Measurements from ENCODE around the gene SNX25.
A peak's percentile ranks its signal among the peaks of the same experiment; 100 is the strongest.
"Not testable (repeated sequence)": the region's sequence is repeated elsewhere in the genome, so short reads cannot be mapped to it uniquely, and the experiment has no call there.

The SNX25 gene

GRCh38 chr4:185249105-185249504, 39.7 kb downstream of the SNX25 start:
- DNase-seq: no peak
- in situ Hi-C loops (cut with HindIII; ENCODE audit: low pct_ligation_motif_present, low pct_unique_long_range_greater_than_20kb, low sequenced_read_pairs): no loop called here

- in situ Hi-C loops (cut with HindIII; ENCODE audit: low pct_ligation_motif_present, low pct_unique_long_range_greater_than_20kb, low sequenced_read_pairs): no loop called here
- DNase-seq: no peak
These were observed 45.0 kb downstream of the SNX25 start for GRCh38 chr4:185254434-185254833.

GRCh38 chr4:185255868-185256267, 46.5 kb downstream of the SNX25 start:
- in situ Hi-C loops (cut with HindIII; ENCODE audit: low pct_ligation_motif_present, low pct_unique_long_range_greater_than_20kb, low sequenced_read_pairs): no loop called here
- DNase-seq: no peak

- in situ Hi-C loops (cut with HindIII; ENCODE audit: low pct_ligation_motif_present, low pct_unique_long_range_greater_than_20kb, low sequenced_read_pairs): no loop called here
- peak; percentile 49 for DNase-seq
These were observed 47.0 kb downstream of the SNX25 start for GRCh38 chr4:185256446-185256845.

- no peak for DNase-seq
These were observed 47.7 kb downstream of the SNX25 start for GRCh38 chr4:185257086-185257485.

GRCh38 chr4:185257694-185258093, 48.3 kb downstream of the SNX25 start:
- DNase-seq: no peak
- in situ Hi-C loops (cut with HindIII; ENCODE audit: low pct_ligation_motif_present, low pct_unique_long_range_greater_than_20kb, low sequenced_read_pairs): no loop called here

More at GRCh38 chr4:185257086-185257485, 47.7 kb downstream of the SNX25 start:
- in situ Hi-C loops (cut with HindIII; ENCODE audit: low pct_ligation_motif_present, low pct_unique_long_range_greater_than_20kb, low sequenced_read_pairs): no loop called here

- peak; percentile 40 for DNase-seq
- in situ Hi-C loops (cut with HindIII; ENCODE audit: low pct_ligation_motif_present, low pct_unique_long_range_greater_than_20kb, low sequenced_read_pairs): not testable (repeated sequence)
These were observed 49.3 kb downstream of the SNX25 start for GRCh38 chr4:185258741-185259140.

GRCh38 chr4:185259719-185260118, 50.3 kb downstream of the SNX25 start:
- DNase-seq: no peak
- in situ Hi-C loops (cut with HindIII; ENCODE audit: low pct_ligation_motif_present, low pct_unique_long_range_greater_than_20kb, low sequenced_read_pairs): no loop called here

- DNase-seq: no peak
- in situ Hi-C loops (cut with HindIII; ENCODE audit: low pct_ligation_motif_present, low pct_unique_long_range_greater_than_20kb, low sequenced_read_pairs): no loop called here
These were observed 52.5 kb downstream of the SNX25 start for GRCh38 chr4:185261946-185262345.

GRCh38 chr4:185263419-185263818, 54.0 kb downstream of the SNX25 start:
- in situ Hi-C loops (cut with HindIII; ENCODE audit: low pct_ligation_motif_present, low pct_unique_long_range_greater_than_20kb, low sequenced_read_pairs): no loop called here
- DNase-seq: no peak

GRCh38 chr4:185265942-185266341, 56.5 kb downstream of the SNX25 start:
- in situ Hi-C loops (cut with HindIII; ENCODE audit: low pct_ligation_motif_present, low pct_unique_long_range_greater_than_20kb, low sequenced_read_pairs): no loop called here
- DNase-seq: no peak

- in situ Hi-C loops (cut with HindIII; ENCODE audit: low pct_ligation_motif_present, low pct_unique_long_range_greater_than_20kb, low sequenced_read_pairs): no loop called here
- no peak for DNase-seq
These were observed 59.9 kb downstream of the SNX25 start for GRCh38 chr4:185269286-185269685.

- no peak for DNase-seq
- in situ Hi-C loops (cut with HindIII; ENCODE audit: low pct_ligation_motif_present, low pct_unique_long_range_greater_than_20kb, low sequenced_read_pairs): no loop called here
These were observed 60.6 kb downstream of the SNX25 start for GRCh38 chr4:185270037-185270436.

GRCh38 chr4:185270885-185271284, 61.5 kb downstream of the SNX25 start:
- no peak for DNase-seq
- in situ Hi-C loops (cut with HindIII; ENCODE audit: low pct_ligation_motif_present, low pct_unique_long_range_greater_than_20kb, low sequenced_read_pairs): no loop called here

- DNase-seq: no peak
- in situ Hi-C loops (cut with HindIII; ENCODE audit: low pct_ligation_motif_present, low pct_unique_long_range_greater_than_20kb, low sequenced_read_pairs): no loop called here
These were observed 62.8 kb downstream of the SNX25 start for GRCh38 chr4:185272245-185272644.

GRCh38 chr4:185275501-185275900, 66.1 kb downstream of the SNX25 start:
- DNase-seq: no peak
- in situ Hi-C loops (cut with HindIII; ENCODE audit: low pct_ligation_motif_present, low pct_unique_long_range_greater_than_20kb, low sequenced_read_pairs): no loop called here

GRCh38 chr4:185276036-185276435, 66.6 kb downstream of the SNX25 start:
- no peak for DNase-seq

GRCh38 chr4:185278716-185279115, 69.3 kb downstream of the SNX25 start:
- in situ Hi-C loops (cut with HindIII; ENCODE audit: low pct_ligation_motif_present, low pct_unique_long_range_greater_than_20kb, low sequenced_read_pairs): no loop called here

More at GRCh38 chr4:185276036-185276435, 66.6 kb downstream of the SNX25 start:
- in situ Hi-C loops (cut with HindIII; ENCODE audit: low pct_ligation_motif_present, low pct_unique_long_range_greater_than_20kb, low sequenced_read_pairs): no loop called here

GRCh38 chr4:185280608-185281007, 71.2 kb downstream of the SNX25 start:
- DNase-seq: no peak
- in situ Hi-C loops (cut with HindIII; ENCODE audit: low pct_ligation_motif_present, low pct_unique_long_range_greater_than_20kb, low sequenced_read_pairs): no loop called here

More at GRCh38 chr4:185278716-185279115, 69.3 kb downstream of the SNX25 start:
- DNase-seq: no peak

- in situ Hi-C loops (cut with HindIII; ENCODE audit: low pct_ligation_motif_present, low pct_unique_long_range_greater_than_20kb, low sequenced_read_pairs): no loop called here
- DNase-seq: peak; percentile 22
These were observed 73.6 kb downstream of the SNX25 start for GRCh38 chr4:185282968-185283367.

- DNase-seq: no peak
- in situ Hi-C loops (cut with HindIII; ENCODE audit: low pct_ligation_motif_present, low pct_unique_long_range_greater_than_20kb, low sequenced_read_pairs): no loop called here
These were observed 74.3 kb downstream of the SNX25 start for GRCh38 chr4:185283723-185284122.
